Nephron (organoid): ENCODE results near the gene POGLUT2.

Experiments
- H3K27ac Mint-ChIP-seq, 3 experiments: 2 replicates each; pipeline ENCODE4 v1.8.0; 2020; ENCODE audit warnings: mixed read lengths in 3 of 3, mild to moderate bottlenecking in 2 of 3, moderate library complexity in 1 of 3
- H3K27me3 Mint-ChIP-seq: 2 replicates; pipeline ENCODE4 v1.8.0; 2021; ENCODE audit warnings: low read depth, mild to moderate bottlenecking, moderate library complexity, mixed read lengths
- H3K36me3 Mint-ChIP-seq: 2 replicates; pipeline ENCODE4 v1.8.0; 2020; ENCODE audit warnings: low read depth, mixed read lengths
- H3K4me1 Mint-ChIP-seq: 2 replicates; pipeline ENCODE4 v1.8.0; 2020; ENCODE audit warnings: mixed read lengths
- H3K4me3 Mint-ChIP-seq, 3 experiments: 2 replicates each; pipeline ENCODE4 v1.8.0; 2020; ENCODE audit warnings: mild to moderate bottlenecking in 3 of 3, mixed read lengths in 3 of 3, moderate library complexity in 2 of 3
- H3K9me3 Mint-ChIP-seq: 2 replicates; pipeline ENCODE4 v1.8.0; 2020; ENCODE audit warnings: mixed read lengths
- TF ChIP-seq, protein P1 (sequence below), 3 experiments: fragments of 200-600 bp; sonication (generic); IDR thresholded peaks; one replicate each; pipeline ENCODE4 v1.5.0; 2021; ENCODE audit warnings: antibody characterized with exemption in 3 of 3; ENCODE audit not compliant: unreplicated experiment in 3 of 3

POGLUT2 gene

DNA sequence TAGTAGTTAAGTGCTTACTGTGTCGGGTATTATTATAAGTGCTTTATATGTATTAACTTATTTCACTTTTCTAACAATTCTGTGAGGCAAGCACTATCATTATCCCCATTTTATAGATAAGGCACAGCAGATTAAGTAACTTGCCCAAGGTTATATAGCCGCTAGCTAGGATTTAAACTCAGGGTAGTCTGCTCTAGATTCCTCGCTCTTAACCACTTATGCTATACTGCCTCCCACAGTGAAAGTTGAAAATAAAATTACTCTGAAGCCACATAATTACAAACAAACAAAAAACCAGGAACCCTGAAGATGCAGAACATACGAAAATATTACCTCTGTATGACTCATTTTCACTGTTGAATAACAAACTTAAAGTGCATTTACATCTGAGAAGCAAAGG lies 29.1 kb downstream of the POGLUT2 start:
- no peaks in the 10 kb centered on the region for H3K9me3 Mint-ChIP-seq

DNA sequence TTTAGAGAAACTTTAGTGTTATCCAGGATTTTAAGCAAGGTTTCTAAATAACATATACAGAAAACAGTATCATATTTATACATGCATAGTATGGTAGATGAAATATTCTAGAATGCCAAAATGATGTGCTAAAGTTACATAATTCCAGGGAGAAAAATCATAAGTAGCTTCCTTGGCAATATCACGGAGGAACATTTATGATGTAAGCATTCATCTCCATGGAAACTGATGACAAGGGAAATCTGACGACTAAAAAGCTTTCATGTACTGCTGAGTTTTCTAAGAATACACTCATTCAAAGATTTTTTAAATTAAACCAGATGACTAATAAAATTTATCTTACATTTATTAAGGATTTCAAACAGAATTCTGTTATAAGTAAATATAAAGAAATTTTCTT lies 29.9 kb downstream of the POGLUT2 start:
- Mint-ChIP-seq H3K27me3 (peaks cover 3% of the 10 kb centered on the region), H3K27ac (no peak overlapping the region)

More for the DNA sequence above, 29.1 kb downstream of the POGLUT2 start:
- Mint-ChIP-seq H3K27me3 (peaks cover 3% of the 10 kb centered on the region), H3K4me1 (peaks cover 18% of the 10 kb centered on the region), H3K27ac (peak overlapping the region in 1 of 3 experiments; percentile 16), H3K36me3 (peaks cover 9% of the 10 kb centered on the region), H3K4me3 (peak overlapping the region; percentile 1 to 60 (median 45))
- TF ChIP-seq, protein P1, sequence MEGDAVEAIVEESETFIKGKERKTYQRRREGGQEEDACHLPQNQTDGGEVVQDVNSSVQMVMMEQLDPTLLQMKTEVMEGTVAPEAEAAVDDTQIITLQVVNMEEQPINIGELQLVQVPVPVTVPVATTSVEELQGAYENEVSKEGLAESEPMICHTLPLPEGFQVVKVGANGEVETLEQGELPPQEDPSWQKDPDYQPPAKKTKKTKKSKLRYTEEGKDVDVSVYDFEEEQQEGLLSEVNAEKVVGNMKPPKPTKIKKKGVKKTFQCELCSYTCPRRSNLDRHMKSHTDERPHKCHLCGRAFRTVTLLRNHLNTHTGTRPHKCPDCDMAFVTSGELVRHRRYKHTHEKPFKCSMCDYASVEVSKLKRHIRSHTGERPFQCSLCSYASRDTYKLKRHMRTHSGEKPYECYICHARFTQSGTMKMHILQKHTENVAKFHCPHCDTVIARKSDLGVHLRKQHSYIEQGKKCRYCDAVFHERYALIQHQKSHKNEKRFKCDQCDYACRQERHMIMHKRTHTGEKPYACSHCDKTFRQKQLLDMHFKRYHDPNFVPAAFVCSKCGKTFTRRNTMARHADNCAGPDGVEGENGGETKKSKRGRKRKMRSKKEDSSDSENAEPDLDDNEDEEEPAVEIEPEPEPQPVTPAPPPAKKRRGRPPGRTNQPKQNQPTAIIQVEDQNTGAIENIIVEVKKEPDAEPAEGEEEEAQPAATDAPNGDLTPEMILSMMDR (IDR thresholded peaks at IDR 0.05; ENCODE audit: unreplicated experiment in 3 of 3), result no peak

DNA sequence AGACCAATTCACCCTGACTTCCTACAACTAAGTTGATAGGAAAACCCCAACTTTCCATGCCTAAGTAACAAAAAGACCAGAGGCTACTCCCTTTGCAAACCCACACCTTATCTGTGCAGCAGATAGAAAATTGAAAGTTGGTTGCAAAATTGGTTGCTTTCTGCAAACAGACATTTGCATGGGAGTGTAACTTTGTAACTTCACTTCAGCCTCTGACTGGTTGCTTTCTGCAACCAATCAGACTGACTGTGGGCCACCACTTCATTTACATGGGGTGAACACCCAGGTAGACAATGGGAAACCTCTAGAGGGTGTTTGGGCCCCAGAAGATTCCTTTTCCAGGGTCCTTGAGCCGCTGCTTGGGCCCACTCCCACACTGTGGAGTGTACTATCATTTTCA lies 35.0 kb downstream of the POGLUT2 start:
- Mint-ChIP-seq H3K4me3 (no peak overlapping the region), H3K27me3 (no peaks in the 10 kb centered on the region), H3K9me3 (no peaks in the 10 kb centered on the region), H3K36me3 (peaks cover 9% of the 10 kb centered on the region), H3K27ac (no peak overlapping the region), H3K4me1 (no peaks in the 10 kb centered on the region)
- TF ChIP-seq, protein P1 (IDR thresholded peaks at IDR 0.05; ENCODE audit: unreplicated experiment in 3 of 3), result no peak

More for the DNA sequence above, 29.9 kb downstream of the POGLUT2 start:
- H3K36me3 Mint-ChIP-seq, result peaks cover 9% of the 10 kb centered on the region
- H3K4me1 Mint-ChIP-seq, result peaks cover 16% of the 10 kb centered on the region
- H3K4me3 Mint-ChIP-seq, result no peak overlapping the region
- TF ChIP-seq, protein P1 (IDR thresholded peaks at IDR 0.05; ENCODE audit: unreplicated experiment in 3 of 3), result no peak
- H3K9me3 Mint-ChIP-seq, result no peaks in the 10 kb centered on the region

DNA sequence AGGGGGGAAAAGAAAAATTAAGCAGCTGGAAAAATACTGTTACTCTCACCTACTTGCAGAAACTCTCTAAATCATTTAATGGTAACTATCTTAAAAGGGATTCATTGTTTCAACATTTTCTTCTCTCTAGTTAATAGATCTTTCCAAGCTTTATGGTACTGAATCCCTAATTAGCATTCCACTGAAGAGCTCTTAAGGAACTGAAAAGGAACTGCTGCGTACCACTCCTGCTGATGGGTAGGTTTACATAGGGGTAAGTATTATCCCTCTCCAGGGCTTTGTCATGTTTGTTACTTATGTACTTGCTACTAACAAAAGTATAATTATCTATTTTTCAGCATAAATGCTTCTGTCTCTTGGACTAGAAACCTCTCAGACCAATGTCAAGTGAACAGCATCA lies 37.7 kb downstream of the POGLUT2 start:
- Mint-ChIP-seq H3K27ac (no peak overlapping the region), H3K36me3 (peaks cover 3% of the 10 kb centered on the region), H3K4me3 (no peak overlapping the region), H3K9me3 (no peaks in the 10 kb centered on the region), H3K27me3 (no peaks in the 10 kb centered on the region), H3K4me1 (no peaks in the 10 kb centered on the region)
- TF ChIP-seq, protein P1 (IDR thresholded peaks at IDR 0.05; ENCODE audit: unreplicated experiment in 3 of 3), result no peak

DNA sequence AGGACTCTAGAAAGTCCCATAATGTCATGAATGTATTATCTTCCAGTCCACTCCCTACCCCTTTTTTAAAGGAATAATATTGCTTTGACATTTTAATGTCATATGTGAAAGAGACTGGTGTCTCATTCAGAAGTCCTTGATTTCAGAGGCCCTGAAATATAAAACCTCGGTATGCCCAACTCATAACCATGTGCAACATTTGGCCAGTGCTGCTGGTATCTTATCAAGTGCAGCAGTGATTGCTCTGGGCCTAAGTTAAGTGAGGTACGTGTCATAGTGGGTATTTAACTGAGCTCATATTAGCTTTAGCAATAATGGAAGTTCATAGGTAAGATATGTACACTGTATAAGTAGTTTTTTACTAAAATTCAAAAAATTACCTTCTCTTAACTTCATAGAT lies 39.9 kb downstream of the POGLUT2 start:
- TF ChIP-seq, protein P1 (IDR thresholded peaks at IDR 0.05; ENCODE audit: unreplicated experiment in 3 of 3), result no peak
- no peak overlapping the region for H3K27ac Mint-ChIP-seq
- H3K27me3 Mint-ChIP-seq, result no peaks in the 10 kb centered on the region
- H3K4me3 Mint-ChIP-seq, result no peak overlapping the region
- H3K36me3 Mint-ChIP-seq, result no peaks in the 10 kb centered on the region
- peaks cover 2% of the 10 kb centered on the region for H3K9me3 Mint-ChIP-seq
- no peaks in the 10 kb centered on the region for H3K4me1 Mint-ChIP-seq

DNA sequence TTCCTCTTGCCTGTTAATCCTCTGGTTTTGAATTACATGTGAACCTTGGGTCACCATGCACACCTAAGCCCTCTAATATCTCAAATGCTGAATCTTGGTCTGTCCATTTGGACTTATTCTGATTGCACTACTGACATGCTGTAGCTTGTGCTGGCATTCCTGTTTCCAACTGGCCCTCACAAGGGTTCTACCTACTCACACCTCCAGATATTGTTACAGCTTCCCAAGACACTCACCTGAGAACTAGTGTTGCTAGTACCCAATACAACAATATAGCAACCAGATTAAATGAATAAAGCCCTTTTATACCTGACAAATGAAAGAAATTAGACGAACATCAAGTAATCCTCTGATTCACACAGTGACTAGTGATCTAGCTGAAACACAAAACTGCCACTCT lies 41.8 kb downstream of the POGLUT2 start:
- H3K27me3 Mint-ChIP-seq, result no peaks in the 10 kb centered on the region
- no peaks in the 10 kb centered on the region for H3K36me3 Mint-ChIP-seq
- no peaks in the 10 kb centered on the region for H3K4me1 Mint-ChIP-seq
- H3K27ac Mint-ChIP-seq, result no peak overlapping the region
- H3K9me3 Mint-ChIP-seq, result peaks cover 4% of the 10 kb centered on the region
- no peak overlapping the region for H3K4me3 Mint-ChIP-seq
- TF ChIP-seq, protein P1 (IDR thresholded peaks at IDR 0.05; ENCODE audit: unreplicated experiment in 3 of 3), result no peak
